Measurements from ENCODE around the gene TTLL3. TPM values are rescaled to one million over a fixed set of nuclear protein-coding genes. Genes with fewer than 3 reads are reported as not detected.

Gene TTLL3
- total and polyA plus RNA-seq, 2 donors (not counting 3 experiments of a cell fraction or from before 2014, with no cell fraction given): 43.5 to 65.2 TPM

- ChIA-PET POLR2A (no interaction called here), CTCF (no interaction called here)
- H3K4me2 ChIP-seq (ENCODE audit: insufficient read depth, low read length): no peak overlapping the region
- no peak for TF ChIP-seq JUN (IDR thresholded peaks at IDR 0.05; ENCODE audit: borderline replicate concordance, insufficient read depth, insufficient read length, low read depth)
- TF ChIP-seq MAX (IDR thresholded peaks at IDR 0.05; ENCODE audit: insufficient read depth, insufficient read length): no peak
- H2AFZ ChIP-seq (ENCODE audit: low read depth, low read length): no peak overlapping the region
- no peak for DNase-seq (ENCODE audit: low read depth, low spot score)
- H3K27me3 ChIP-seq (ENCODE audit: control insufficient read depth in 2 of 2, insufficient read depth in 2 of 2, low read length in 2 of 2): no peaks in the 10 kb centered on the region
- no peaks in the 10 kb centered on the region for H4K20me1 ChIP-seq (replicated peaks; ENCODE audit: control insufficient read depth, extremely low read depth, insufficient read depth, low read length)
- no peaks in the 10 kb centered on the region for H3K36me3 ChIP-seq (ENCODE audit: control insufficient read depth in 2 of 2, extremely low read depth in 1 of 2, insufficient read depth in 2 of 2, low read length in 2 of 2)
- no TSS peak for BruUV-seq (replicated peaks)
- no peaks in the 10 kb centered on the region for H3K9me1 ChIP-seq (replicated peaks; ENCODE audit: control insufficient read depth, extremely low read depth, insufficient read depth, low read length)
- H3K4me3 ChIP-seq (replicated peaks in 1 of 3; ENCODE audit: insufficient read depth in 1 of 3, low read depth in 1 of 3, low read length in 3 of 3): no peak overlapping the region
- dilution Hi-C loops (cut with MboI; ENCODE audit: extremely low pct_ligation_motif_present, low sequenced_read_pairs) (no loop called here), intact Hi-C loops (cut with micrococcal nuclease) (no loop called here)
- FAIRE-seq: no peak
- H3K9me3 ChIP-seq (replicated peaks; ENCODE audit: control insufficient read depth, insufficient read depth, low read length): no peaks in the 10 kb centered on the region
- no peak overlapping the region for H3K27ac ChIP-seq (ENCODE audit: insufficient read depth, low read depth, low read length)
- H3K9ac ChIP-seq (replicated peaks; ENCODE audit: extremely low read depth, insufficient read depth, low read length): no peak overlapping the region
- H3K79me2 ChIP-seq (ENCODE audit: control insufficient read depth, insufficient read depth, low read length): no peaks in the 10 kb centered on the region
- no peaks in the 10 kb centered on the region for H3K4me1 ChIP-seq (ENCODE audit: control insufficient read depth, extremely low read depth, insufficient read depth, low read length)
Measured at GRCh38 chr3:9876991-9877390, 66.9 kb downstream of the TTLL3 start.

GRCh38 chr3:9878700-9879099, 68.6 kb downstream of the TTLL3 start:
- intact Hi-C loops (cut with micrococcal nuclease): no loop called here
- no peaks in the 10 kb centered on the region for H3K36me3 ChIP-seq (ENCODE audit: control insufficient read depth in 2 of 2, extremely low read depth in 1 of 2, insufficient read depth in 2 of 2, low read length in 2 of 2)
- H2AFZ ChIP-seq (ENCODE audit: low read depth, low read length): no peak overlapping the region
- no peaks in the 10 kb centered on the region for H3K27me3 ChIP-seq (ENCODE audit: control insufficient read depth in 2 of 2, insufficient read depth in 2 of 2, low read length in 2 of 2)
- DNase-seq (ENCODE audit: low read depth, low spot score) (no peak), FAIRE-seq (no peak)
- no peaks in the 10 kb centered on the region for H3K4me1 ChIP-seq (ENCODE audit: control insufficient read depth, extremely low read depth, insufficient read depth, low read length)
- H3K27ac ChIP-seq (ENCODE audit: insufficient read depth, low read depth, low read length): no peak overlapping the region
- H3K9ac ChIP-seq (replicated peaks; ENCODE audit: extremely low read depth, insufficient read depth, low read length): no peak overlapping the region
- dilution Hi-C loops (cut with MboI; ENCODE audit: extremely low pct_ligation_motif_present, low sequenced_read_pairs): no loop called here
- CTCF ChIA-PET: no interaction called here
- POLR2A ChIA-PET: no interaction called here
- no TSS peak for BruUV-seq (replicated peaks)
- H3K9me1 ChIP-seq (replicated peaks; ENCODE audit: control insufficient read depth, extremely low read depth, insufficient read depth, low read length): no peaks in the 10 kb centered on the region
- no peaks in the 10 kb centered on the region for H4K20me1 ChIP-seq (replicated peaks; ENCODE audit: control insufficient read depth, extremely low read depth, insufficient read depth, low read length)
- H3K9me3 ChIP-seq (replicated peaks; ENCODE audit: control insufficient read depth, insufficient read depth, low read length): no peaks in the 10 kb centered on the region
- H3K4me2 ChIP-seq (ENCODE audit: insufficient read depth, low read length): no peak overlapping the region
- TF ChIP-seq EZH2 (IDR thresholded peaks at IDR 0.05; ENCODE audit: borderline replicate concordance, low read depth, low read length, severe bottlenecking) (no peak), MYC (IDR thresholded peaks at IDR 0.05; ENCODE audit: low read depth, low read length) (no peak), JUN (IDR thresholded peaks at IDR 0.05; ENCODE audit: borderline replicate concordance, insufficient read depth, insufficient read length, low read depth) (no peak), CTCF (IDR thresholded peaks at IDR 0.05; ENCODE audit: extremely low read depth in 1 of 2, insufficient read depth in 1 of 2, low read depth in 1 of 2, low read length in 2 of 2) (no peak), POLR2AphosphoS5 (IDR thresholded peaks at IDR 0.05; ENCODE audit: insufficient read depth, low read depth, low read length) (no peak), POLR2A (IDR thresholded peaks at IDR 0.05; ENCODE audit: low read depth, low read length) (no peak), MAX (IDR thresholded peaks at IDR 0.05; ENCODE audit: insufficient read depth, insufficient read length) (no peak), GATA2 (IDR thresholded peaks at IDR 0.05; ENCODE audit: insufficient read depth, insufficient read length, low read depth, low read length) (no peak), FOS (IDR thresholded peaks at IDR 0.05; ENCODE audit: borderline replicate concordance, insufficient read depth, low read length) (no peak)
- no peaks in the 10 kb centered on the region for H3K79me2 ChIP-seq (ENCODE audit: control insufficient read depth, insufficient read depth, low read length)
- no peak overlapping the region for H3K4me3 ChIP-seq (replicated peaks in 1 of 3; ENCODE audit: insufficient read depth in 1 of 3, low read depth in 1 of 3, low read length in 3 of 3)

All from endothelial cell of umbilical vein (primary cell).